Keratinocyte (primary cell): ENCODE results near the gene STMND1.

Source experiments
- CTCF ChIP-seq, 3 experiments: IDR thresholded peaks in 1 of 3; conservative IDR thresholded peaks in 1 of 3; optimal IDR thresholded peaks in 1 of 3; 2 replicates in 2 of 3; 3 replicates in 1 of 3; pipeline versions ENCODE3 to v1.5.1; 2011; ENCODE audit warnings: low read length in 3 of 3, mild to moderate bottlenecking in 3 of 3, moderate library complexity in 2 of 3, control low read depth in 1 of 3, inconsistent platforms in 1 of 3; ENCODE audit not compliant: insufficient read depth in 2 of 3; ENCODE audit errors: extremely low read depth in 1 of 3
- EZH2 ChIP-seq: IDR thresholded peaks from one replicate; pipeline ENCODE4 v1.6.1; 2012; ENCODE audit warnings: inconsistent platforms, mild to moderate bottlenecking, low read length, moderate library complexity

DNA sequence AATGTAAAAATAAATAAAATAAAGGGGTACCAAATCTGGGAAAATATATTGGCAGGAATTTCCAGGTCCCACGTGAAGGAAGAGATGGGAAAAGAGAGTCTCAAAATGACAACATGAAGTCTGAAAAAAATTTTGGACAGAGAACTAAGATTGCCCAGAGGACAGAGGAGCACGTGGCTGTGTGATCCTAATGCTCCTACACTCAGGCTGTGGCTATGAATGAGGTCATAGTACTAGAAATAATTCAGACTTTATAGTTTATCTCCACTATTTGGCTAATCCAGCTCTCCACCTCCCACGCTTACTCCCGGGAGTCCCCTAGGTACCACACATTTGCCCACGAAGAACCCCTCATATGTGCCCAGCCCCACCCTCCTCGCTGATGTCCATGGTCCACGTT, 42.8 kb upstream of the STMND1 start:
- TF ChIP-seq CTCF (optimal IDR thresholded peaks at IDR 0.05 in 1 of 3, IDR thresholded peaks at IDR 0.05 in 1 of 3, conservative IDR thresholded peaks at IDR 0.05 in 1 of 3; ENCODE audit: extremely low read depth in 1 of 3, insufficient read depth in 2 of 3, low read length in 3 of 3) = no peak
- TF ChIP-seq EZH2 = no peak
